Neuronal stem cell (in vitro differentiated cells): ENCODE results near the gene LRCH2.

ENCODE experiments used
- DNase-seq: peaks from one replicate; pipeline ENCODE4 v3.0.0-alpha.2; 2013; ENCODE audit warnings: low spot score
- H2AFZ ChIP-seq: one replicate; pipeline ENCODE4 v1.6.1; 2013; ENCODE audit warnings: mild to moderate bottlenecking, low read length, inconsistent platforms
- H2AK5ac ChIP-seq: 2 replicates; pipeline ENCODE4 v1.6.1; 2013; ENCODE audit warnings: low read depth, mild to moderate bottlenecking, inconsistent platforms, low read length, moderate library complexity, mixed read lengths
- H2BK120ac ChIP-seq: 2 replicates; pipeline ENCODE4 v1.6.1; 2013; ENCODE audit warnings: low read depth, mild to moderate bottlenecking, inconsistent platforms, low read length, moderate library complexity, mixed read lengths
- H2BK12ac ChIP-seq: one replicate; pipeline ENCODE4 v1.6.1; 2013; ENCODE audit warnings: low read length, inconsistent platforms
- H2BK15ac ChIP-seq: 2 replicates; pipeline ENCODE4 v1.6.1; 2013; ENCODE audit warnings: mild to moderate bottlenecking, low read length, inconsistent platforms, mixed read lengths
- H2BK5ac ChIP-seq: one replicate; pipeline ENCODE4 v1.6.1; 2013; ENCODE audit warnings: inconsistent platforms, mild to moderate bottlenecking, low read length, moderate library complexity
- H3K14ac ChIP-seq: one replicate; pipeline ENCODE4 v1.6.1; 2013; ENCODE audit warnings: low read length, inconsistent platforms
- H3K18ac ChIP-seq: 2 replicates; pipeline ENCODE4 v1.6.1; 2013; ENCODE audit warnings: low read length, inconsistent platforms
- H3K23ac ChIP-seq: 2 replicates; pipeline ENCODE4 v1.6.1; 2013; ENCODE audit warnings: low read depth, mild to moderate bottlenecking, mixed read lengths, low read length, inconsistent platforms; ENCODE audit not compliant: poor library complexity
- H3K27ac ChIP-seq: replicated peaks from 3 replicates; pipeline ENCODE4 v1.5.1; 2013; ENCODE audit warnings: low read length, inconsistent platforms
- H3K27me3 ChIP-seq, 3 experiments: 2 replicates each; pipeline ENCODE4 v1.6.1; 2013; ENCODE audit warnings: low read length in 3 of 3, mild to moderate bottlenecking in 2 of 3, inconsistent platforms in 1 of 3, low read depth in 1 of 3, mixed read lengths in 1 of 3, moderate library complexity in 1 of 3; ENCODE audit not compliant: control insufficient read depth in 3 of 3, insufficient read depth in 3 of 3
- H3K36me3 ChIP-seq, 2 donors: replicated peaks in 1 of 2; 2 replicates each; pipeline ENCODE4 v1.6.1; 2013; ENCODE audit warnings: low read length in 2 of 2; ENCODE audit not compliant: control insufficient read depth in 2 of 2, insufficient read depth in 2 of 2
- H3K4ac ChIP-seq: 2 replicates; pipeline ENCODE4 v1.6.1; 2013; ENCODE audit warnings: inconsistent platforms, mild to moderate bottlenecking, low read length, moderate library complexity
- H3K4me1 ChIP-seq, 2 donors: 1 replicate in 1 of 2; 2 replicates in 1 of 2; pipeline ENCODE4 v1.6.1; 2013; ENCODE audit warnings: low read length in 2 of 2, low read depth in 1 of 2; ENCODE audit not compliant: control insufficient read depth in 2 of 2, insufficient read depth in 1 of 2
- H3K4me2 ChIP-seq: one replicate; pipeline ENCODE4 v1.6.1; 2013; ENCODE audit warnings: mild to moderate bottlenecking, low read length, inconsistent platforms; ENCODE audit not compliant: insufficient read depth, poor library complexity, severe bottlenecking
- H3K4me3 ChIP-seq, 2 donors: 2 replicates each; pipeline ENCODE4 v1.5.1; 2013; ENCODE audit warnings: low read length in 2 of 2, mild to moderate bottlenecking in 2 of 2, inconsistent platforms in 1 of 2, moderate library complexity in 1 of 2
- H3K79me1 ChIP-seq: one replicate; pipeline ENCODE4 v1.6.1; 2013; ENCODE audit warnings: low read depth, mild to moderate bottlenecking, inconsistent platforms, low read length, moderate library complexity
- H3K9ac ChIP-seq: one replicate; pipeline ENCODE4 v1.6.1; 2013; ENCODE audit warnings: mild to moderate bottlenecking, low read depth, low read length, inconsistent platforms; ENCODE audit not compliant: poor library complexity
- H3K9me3 ChIP-seq, 2 donors: replicated peaks in 1 of 2; 2 replicates each; pipeline versions ENCODE3 to v1.6.1; 2013; ENCODE audit warnings: low read length in 2 of 2, mild to moderate bottlenecking in 2 of 2, inconsistent platforms in 1 of 2, low read depth in 1 of 2, mixed read lengths in 1 of 2, moderate library complexity in 1 of 2; ENCODE audit not compliant: control insufficient read depth in 2 of 2, insufficient read depth in 1 of 2
- H4K8ac ChIP-seq: one replicate; pipeline ENCODE4 v1.6.1; 2013; ENCODE audit warnings: low read depth, mild to moderate bottlenecking, inconsistent platforms, low read length, moderate library complexity
- H4K91ac ChIP-seq: one replicate; pipeline ENCODE4 v1.6.1; 2013; ENCODE audit warnings: low read length, low read depth, mild to moderate bottlenecking, inconsistent platforms; ENCODE audit not compliant: poor library complexity
- WGBS, 2 donors: extraction: QIAGEN DNeasy Blood & Tissue Kit; methylation state at CpG; one replicate each; pipeline ENCODE4 v1.1.7; 2013; ENCODE audit warnings: missing lambda C conversion rate in 2 of 2, mixed read lengths in 1 of 2; ENCODE audit not compliant: insufficient read length in 2 of 2, insufficient replicate concordance in 1 of 2; ENCODE audit errors: extremely low coverage in 2 of 2; 5-methylcytosine and 5-hydroxymethylcytosine counted together

Gene LRCH2

GRCh38 chrX:115178473-115178872, 55.4 kb downstream of the LRCH2 start:
- Histone ChIP-seq H2AK5ac (no peak overlapping the region), H3K9me3 (no peaks in the 10 kb centered on the region), H3K4me1 (no peaks in the 10 kb centered on the region), H4K91ac (no peak overlapping the region), H2BK12ac (no peak overlapping the region), H3K9ac (no peak overlapping the region), H2AFZ (no peak overlapping the region), H2BK15ac (no peak overlapping the region), H4K8ac (no peak overlapping the region), H2BK120ac (no peak overlapping the region), H3K18ac (no peak overlapping the region), H3K27ac (no peak overlapping the region), H3K4ac (no peak overlapping the region), H3K14ac (no peak overlapping the region), H3K4me3 (no peak overlapping the region), H2BK5ac (no peak overlapping the region), H3K79me1 (no peaks in the 10 kb centered on the region), H3K36me3 (no peaks in the 10 kb centered on the region), H3K23ac (no peak overlapping the region), H3K27me3 (no peaks in the 10 kb centered on the region), H3K4me2 (no peak overlapping the region)
- no CpG with 5 or more reads among the region's 1 CpG for WGBS, 2 donors
- DNase-seq, result no peak

GRCh38 chrX:115177932-115178331, 56.0 kb downstream of the LRCH2 start:
- Histone ChIP-seq H2BK5ac (no peak overlapping the region), H3K4me1 (no peaks in the 10 kb centered on the region), H3K27ac (no peak overlapping the region), H3K4ac (no peak overlapping the region), H3K9me3 (no peaks in the 10 kb centered on the region), H3K79me1 (no peaks in the 10 kb centered on the region), H2AK5ac (no peak overlapping the region), H3K27me3 (no peaks in the 10 kb centered on the region), H3K4me2 (no peak overlapping the region), H2BK12ac (no peak overlapping the region), H2BK15ac (no peak overlapping the region), H3K14ac (no peak overlapping the region), H3K36me3 (no peaks in the 10 kb centered on the region), H2AFZ (no peak overlapping the region), H3K18ac (no peak overlapping the region), H4K8ac (no peak overlapping the region), H3K9ac (no peak overlapping the region), H4K91ac (no peak overlapping the region), H3K4me3 (no peak overlapping the region), H3K23ac (no peak overlapping the region), H2BK120ac (no peak overlapping the region)
- no peak for DNase-seq
- no CpG with 5 or more reads among the region's 4 CpGs for WGBS, 2 donors

DNA sequence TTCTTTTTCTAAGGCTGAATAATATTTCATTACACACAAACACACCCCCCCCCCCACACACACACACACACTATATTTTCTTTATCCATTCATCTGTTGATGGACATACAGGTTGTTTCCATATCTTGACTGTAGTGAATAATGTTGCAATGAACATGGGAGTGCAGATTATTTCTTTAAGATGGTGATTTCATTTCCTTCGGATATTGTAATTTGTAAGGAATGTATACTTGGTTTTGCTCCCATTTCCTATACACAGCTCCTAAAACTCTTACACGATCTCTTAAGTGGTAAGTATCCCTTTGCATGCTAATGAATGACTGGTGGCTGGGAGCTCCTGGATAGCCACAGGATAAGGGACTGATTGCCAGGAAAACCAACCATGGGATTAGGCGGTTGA, 59.3 kb downstream of the LRCH2 start:
- no peaks in the 10 kb centered on the region for H3K36me3 ChIP-seq
- H2BK15ac ChIP-seq, result no peak overlapping the region
- H3K4me2 ChIP-seq, result no peak overlapping the region
- no peak overlapping the region for H3K9ac ChIP-seq
- H2BK120ac ChIP-seq, result no peak overlapping the region
- H3K27me3 ChIP-seq, result no peaks in the 10 kb centered on the region
- no peaks in the 10 kb centered on the region for H3K9me3 ChIP-seq
- WGBS, 2 donors, result no CpG with 5 or more reads among the region's 3 CpGs
- no peak overlapping the region for H2AFZ ChIP-seq
- no peak overlapping the region for H3K4me3 ChIP-seq
- H4K91ac ChIP-seq, result no peak overlapping the region
- no peak overlapping the region for H3K14ac ChIP-seq
- no peak overlapping the region for H3K23ac ChIP-seq
- H3K27ac ChIP-seq, result no peak overlapping the region
- no peak overlapping the region for H4K8ac ChIP-seq
- no peak overlapping the region for H3K4ac ChIP-seq
- no peak overlapping the region for H2AK5ac ChIP-seq
- no peaks in the 10 kb centered on the region for H3K4me1 ChIP-seq
- H3K79me1 ChIP-seq, result no peaks in the 10 kb centered on the region
- H2BK12ac ChIP-seq, result no peak overlapping the region
- H3K18ac ChIP-seq, result no peak overlapping the region
- no peak for DNase-seq
- no peak overlapping the region for H2BK5ac ChIP-seq

DNA sequence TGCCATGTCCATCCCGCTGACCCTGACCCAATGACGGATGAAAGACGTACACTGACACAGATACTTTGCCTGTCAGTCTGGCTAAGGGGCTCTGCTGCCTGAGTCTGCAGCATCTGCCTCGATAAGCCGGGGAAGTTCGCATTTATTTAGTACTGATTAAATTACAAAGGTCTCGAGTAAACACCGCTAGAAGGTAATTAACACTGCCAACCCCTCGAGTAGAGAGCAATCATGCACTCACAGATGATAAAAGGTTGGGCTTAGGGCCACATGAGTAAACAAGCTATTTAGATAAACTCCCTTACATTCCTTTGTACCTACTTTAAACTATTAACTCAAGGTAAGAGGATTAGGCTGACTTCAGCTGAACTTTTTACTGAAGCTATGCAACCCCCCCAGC, 60.7 kb downstream of the LRCH2 start:
- Histone ChIP-seq H3K79me1 (no peaks in the 10 kb centered on the region), H3K4me2 (no peak overlapping the region), H3K23ac (no peak overlapping the region), H3K9ac (no peak overlapping the region), H2AK5ac (no peak overlapping the region), H3K27me3 (no peaks in the 10 kb centered on the region), H3K9me3 (no peaks in the 10 kb centered on the region), H4K8ac (no peak overlapping the region), H2BK12ac (no peak overlapping the region), H2BK15ac (no peak overlapping the region), H3K4ac (no peak overlapping the region), H3K4me1 (no peaks in the 10 kb centered on the region), H3K18ac (no peak overlapping the region), H3K36me3 (no peaks in the 10 kb centered on the region), H2BK5ac (no peak overlapping the region), H4K91ac (no peak overlapping the region), H3K4me3 (no peak overlapping the region), H3K27ac (no peak overlapping the region), H2BK120ac (no peak overlapping the region), H2AFZ (no peak overlapping the region), H3K14ac (no peak overlapping the region)
- no peak for DNase-seq
- no CpG with 5 or more reads among the region's 9 CpGs for WGBS, 2 donors
